Stimulated activated CD4-positive, alpha-beta T cell treated with anti-CD3 and anti-CD28 coated beads, Interleukin-2, amount 100 ng/mL, for 4 hours (primary cell): ENCODE data around the gene ARID5B.

Experiments
- DNase-seq: peaks from one replicate; pipeline ENCODE4 v3.0.0-alpha.2; 2020; ENCODE audit warnings: low read depth

The ARID5B gene

GRCh38 chr10:62036186-62037081 lies 134.9 kb downstream of the ARID5B start:
- no peak for DNase-seq

GRCh38 chr10:62037166-62037831 lies 135.8 kb downstream of the ARID5B start:
- no peak for DNase-seq

GRCh38 chr10:62037890-62038608 lies 136.6 kb downstream of the ARID5B start:
- no peak for DNase-seq

- peak; percentile 75 for DNase-seq
Observed at GRCh38 chr10:62038609-62039190, 137.2 kb downstream of the ARID5B start.

- DNase-seq = no peak
Observed at GRCh38 chr10:62039954-62040353, 138.5 kb downstream of the ARID5B start.

- no peak for DNase-seq
Observed at GRCh38 chr10:62040881-62041280, 139.4 kb downstream of the ARID5B start.

GRCh38 chr10:62043421-62044021 lies 142.0 kb downstream of the ARID5B start:
- DNase-seq = no peak

- no peak for DNase-seq
Observed at GRCh38 chr10:62044566-62044965, 143.1 kb downstream of the ARID5B start.

GRCh38 chr10:62045765-62046521 lies 144.4 kb downstream of the ARID5B start:
- DNase-seq = no peak

- no peak for DNase-seq
Observed at GRCh38 chr10:62046522-62047227, 145.2 kb downstream of the ARID5B start.

GRCh38 chr10:62047228-62047892 lies 145.9 kb downstream of the ARID5B start:
- no peak for DNase-seq

GRCh38 chr10:62047960-62048383 lies 146.5 kb downstream of the ARID5B start:
- peak; percentile 25 for DNase-seq

GRCh38 chr10:62048470-62048869 lies 147.0 kb downstream of the ARID5B start:
- no peak for DNase-seq

- DNase-seq = peak; percentile 79
Observed at GRCh38 chr10:62048919-62049623, 147.6 kb downstream of the ARID5B start.

- no peak for DNase-seq
Observed at GRCh38 chr10:62049624-62050345, 148.3 kb downstream of the ARID5B start.

- no peak for DNase-seq
Observed at GRCh38 chr10:62050346-62050892, 148.9 kb downstream of the ARID5B start.

- DNase-seq = peak; percentile 80
Observed at GRCh38 chr10:62050893-62051433, 149.5 kb downstream of the ARID5B start.

- no peak for DNase-seq
Observed at GRCh38 chr10:62052276-62052675, 150.8 kb downstream of the ARID5B start.
